HG02981 (cell line): Measurements from ENCODE around the gene PIPOX.
"Not testable (repeated sequence)": the region's sequence is repeated elsewhere in the genome, so short reads cannot be mapped to it uniquely, and the experiment has no call there.

ENCODE experiments used
- ATAC-seq: cut with Tn5 transposase; IDR thresholded peaks from one replicate; pipeline ENCODE4 v1.9.1; 2021; ENCODE audit warnings: mild to moderate bottlenecking, moderate library complexity; ENCODE audit not compliant: unreplicated experiment

The PIPOX gene

DNA sequence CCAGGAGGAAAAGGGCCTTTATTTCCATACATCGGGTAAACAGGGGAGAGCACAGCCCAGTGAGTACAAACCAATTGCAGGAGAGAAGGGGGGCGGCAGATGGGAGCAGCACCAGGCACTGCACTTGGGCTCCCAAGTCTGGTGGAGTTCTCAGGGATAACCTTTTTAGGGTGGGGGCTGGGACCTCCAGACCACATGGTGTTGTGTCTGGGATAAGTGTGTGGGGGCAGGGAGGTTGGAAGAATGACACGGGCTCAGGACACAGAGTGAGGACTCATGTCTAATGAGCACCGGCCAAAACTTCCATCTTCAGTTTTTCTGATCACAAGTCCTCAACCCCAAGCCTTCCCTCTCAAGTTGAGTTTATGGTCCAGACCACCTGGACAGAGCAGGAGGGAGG lies 30.6 kb downstream of the PIPOX start:
- no peak for ATAC-seq

- ATAC-seq = no peak
These were observed 31.5 kb downstream of the PIPOX start for GRCh38 chr17:29074488-29074887.

DNA sequence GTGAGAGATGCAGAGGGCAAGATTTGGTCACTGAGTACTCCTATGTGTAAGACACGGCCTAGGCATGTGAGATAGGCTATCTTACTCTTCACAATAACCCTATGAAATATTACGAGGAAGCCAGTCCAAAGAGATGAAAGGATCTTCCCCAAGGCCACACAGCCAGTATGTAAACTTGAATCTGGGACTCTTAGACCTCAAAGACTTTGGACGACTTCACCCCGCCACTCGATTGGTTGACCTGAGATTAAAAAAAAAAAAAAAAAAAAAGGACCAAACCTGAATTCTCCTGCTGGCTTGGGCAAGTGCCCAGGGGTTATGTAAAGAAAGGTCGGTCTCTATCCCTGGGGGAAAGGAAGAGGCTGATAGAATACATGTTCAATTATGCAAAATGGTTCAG lies 33.1 kb downstream of the PIPOX start:
- ATAC-seq = no peak

GRCh38 chr17:29076722-29077121 lies 33.8 kb downstream of the PIPOX start:
- no peak for ATAC-seq

GRCh38 chr17:29077320-29077719 lies 34.4 kb downstream of the PIPOX start:
- ATAC-seq = no peak

- ATAC-seq = no peak
These were observed 35.5 kb downstream of the PIPOX start for GRCh38 chr17:29078183-29079045.

- ATAC-seq = no peak
These were observed 36.5 kb downstream of the PIPOX start for GRCh38 chr17:29079433-29079832.

DNA sequence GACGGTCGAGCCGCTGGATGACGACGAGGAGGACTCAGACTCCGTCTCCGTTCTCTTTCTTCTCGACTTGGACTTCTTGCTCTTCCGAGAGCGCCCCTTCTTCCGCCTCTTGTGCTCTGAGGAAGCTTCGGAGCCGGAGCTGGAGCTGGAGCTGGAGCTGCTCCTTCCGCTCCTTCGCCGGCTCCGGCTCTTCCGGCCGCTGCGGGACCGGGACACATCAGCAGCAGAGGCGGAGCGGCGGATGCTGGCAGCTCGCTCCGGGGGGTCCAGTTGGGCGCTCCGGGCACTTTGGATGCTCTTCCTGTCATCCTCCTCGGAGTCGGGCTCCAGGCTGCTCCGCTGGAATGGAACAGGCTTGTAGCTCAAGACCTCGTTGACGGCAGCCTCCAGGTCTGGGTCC lies 36.9 kb downstream of the PIPOX start:
- ATAC-seq = no peak

DNA sequence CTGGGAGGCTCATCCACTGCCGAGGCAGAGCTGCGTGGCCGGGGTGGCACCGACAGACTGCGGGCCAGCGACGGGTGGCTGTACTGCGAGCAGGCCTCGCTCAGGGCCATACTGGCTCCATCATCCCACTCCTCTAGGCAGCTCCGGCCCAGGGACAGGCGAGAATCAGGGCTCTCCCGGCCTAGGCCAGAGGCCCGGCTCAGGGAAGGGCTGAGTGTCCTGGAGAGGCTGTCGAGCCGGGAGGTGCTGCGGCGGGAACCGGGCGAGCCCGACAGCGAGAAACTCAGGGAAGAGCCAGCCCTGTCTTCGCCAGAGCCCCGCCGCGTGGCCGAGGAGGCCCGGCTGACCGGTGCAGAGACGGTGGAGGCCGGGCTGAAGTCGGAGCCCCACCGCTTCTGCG lies 37.4 kb downstream of the PIPOX start:
- no peak for ATAC-seq

- ATAC-seq = no peak
These were observed 38.0 kb downstream of the PIPOX start for GRCh38 chr17:29080965-29081364.

- ATAC-seq = no peak
These were observed 41.7 kb downstream of the PIPOX start for GRCh38 chr17:29084541-29085146.

DNA sequence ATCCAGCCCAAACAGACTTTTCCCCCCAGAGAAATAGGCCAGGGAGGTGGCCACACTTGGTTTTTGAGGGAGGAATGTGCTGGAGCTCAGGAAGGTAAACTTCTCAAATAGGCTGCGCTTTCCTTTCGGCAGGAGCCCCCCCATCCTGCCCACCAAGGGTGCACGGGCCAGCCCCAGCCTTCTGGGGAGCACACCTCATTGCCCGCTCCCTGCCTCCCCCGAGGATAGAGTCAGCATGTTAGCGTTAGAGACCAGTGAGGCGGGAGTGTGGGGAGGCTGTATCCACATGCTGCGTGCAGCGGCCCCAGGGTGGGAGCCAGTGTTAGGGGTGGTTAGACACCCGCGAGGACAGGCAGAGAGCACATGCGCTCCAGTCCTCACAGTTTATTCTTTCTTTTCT lies 42.3 kb downstream of the PIPOX start:
- no peak for ATAC-seq

- no peak for ATAC-seq
These were observed 43.8 kb downstream of the PIPOX start for GRCh38 chr17:29086628-29087332.

GRCh38 chr17:29088782-29089181 lies 45.8 kb downstream of the PIPOX start:
- ATAC-seq = not testable (repeated sequence)

DNA sequence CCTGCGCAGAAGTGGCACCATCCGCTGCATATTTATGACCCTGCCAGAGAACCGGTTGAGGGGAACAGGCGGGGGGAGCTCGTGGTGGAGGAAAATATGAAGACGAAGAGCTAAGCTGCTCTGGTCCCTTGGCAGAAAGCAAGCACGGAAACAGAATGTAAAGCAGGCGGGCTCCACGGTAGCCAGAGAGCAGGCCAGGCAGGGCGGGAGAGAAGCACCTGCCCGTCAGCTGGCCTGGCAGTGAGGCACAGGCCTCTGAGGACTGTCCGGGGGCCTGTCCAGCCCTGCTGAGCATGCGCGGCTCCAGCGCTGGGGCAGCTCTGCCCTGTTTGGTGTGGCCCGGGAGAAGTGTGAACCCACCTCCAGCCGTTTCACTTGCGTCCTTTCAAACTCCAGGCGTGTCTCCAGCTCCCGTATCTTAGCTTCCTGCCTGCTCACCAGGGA lies 46.7 kb downstream of the PIPOX start:
- ATAC-seq = no peak

- no peak for ATAC-seq
These were observed 47.2 kb downstream of the PIPOX start for GRCh38 chr17:29090108-29090507.

- ATAC-seq = no peak
These were observed 48.0 kb downstream of the PIPOX start for GRCh38 chr17:29090750-29091605.

- no peak for ATAC-seq
These were observed 48.8 kb downstream of the PIPOX start for GRCh38 chr17:29091606-29092289.

DNA sequence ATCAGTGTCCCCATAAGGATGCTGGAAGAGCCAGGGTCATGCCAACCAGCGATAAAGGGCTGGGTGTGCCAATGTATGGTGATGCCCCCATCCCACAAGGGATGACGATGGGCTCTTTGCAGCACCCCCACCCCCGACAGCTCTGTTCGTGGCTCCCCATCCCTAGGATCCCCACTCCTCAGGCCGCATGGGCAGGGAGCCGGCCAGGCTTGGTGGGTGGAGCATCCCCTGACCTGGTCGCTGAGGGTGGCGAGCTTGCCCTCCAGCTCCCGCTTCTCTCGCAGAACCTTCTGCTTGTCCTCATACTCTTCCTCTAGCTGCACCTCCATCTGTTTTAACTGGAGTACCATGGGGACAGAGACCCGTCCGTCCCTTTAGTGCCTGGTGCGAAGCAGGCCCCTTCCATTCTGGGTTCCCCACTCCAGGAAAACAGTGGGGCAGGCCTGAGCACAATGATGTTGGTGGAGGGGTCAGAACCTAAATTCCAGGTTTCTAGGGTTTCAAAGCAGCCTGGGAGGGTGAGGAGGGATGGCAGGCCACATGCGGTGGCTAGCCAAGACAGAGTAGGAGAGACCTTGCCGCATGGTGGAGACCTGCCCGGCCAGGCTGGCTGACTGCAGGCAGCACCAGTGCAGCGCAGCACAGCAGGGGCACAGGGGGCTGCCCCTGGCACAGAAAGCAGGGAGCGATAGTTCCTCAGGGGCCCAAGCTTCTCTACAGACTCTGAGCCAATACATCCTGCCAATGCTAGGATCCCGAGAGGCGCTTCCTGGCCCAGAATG lies 50.3 kb downstream of the PIPOX start:
- no peak for ATAC-seq
